GM12878 (cell line): Measurements from ENCODE around the gene UBE2L5. TPM values are rescaled to one million over a fixed set of nuclear protein-coding genes. Genes with fewer than 3 reads are reported as not detected.

Source experiments
- ATAC-seq: fragments of 200-7000 bp; cut with Tn5 transposase; 3 replicates; pipeline ENCODE4 v1.9.1; 2020; ENCODE audit warnings: mild to moderate bottlenecking, moderate library complexity
- BruUV-seq: library from RNA; stranded (reverse); fragments of 400-500 nt; replicated peaks from 2 replicates; lab custom pipeline; 2021; lab: Mats Ljungman, UMichigan
- CTCF ChIA-PET: fragments of 300-600 bp; sonication (Branson Sonifier 250); formaldehyde crosslinking; extraction: SDS; loops from one replicate; lab custom pipeline; 2021; ENCODE audit warnings: inconsistent platforms; lab: Yijun Ruan, JAX
- POLR2A ChIA-PET: fragments of 350-600 bp; formaldehyde crosslinking; extraction: SDS; loops from one replicate; lab custom pipeline; 2021; ENCODE audit warnings: inconsistent platforms; lab: Charles Lee
- RAD21 ChIA-PET: fragments of 300-600 bp; sonication (Branson Sonifier 250); formaldehyde crosslinking; loops from one replicate; lab custom pipeline; 2023; ENCODE audit warnings: antibody characterized with exemption; ENCODE audit not compliant: unreplicated experiment; lab: Charles Lee
- SMC1A ChIA-PET: fragments of 300-600 bp; sonication (Branson Sonifier 250); formaldehyde crosslinking; loops from one replicate; lab custom pipeline; 2023; ENCODE audit not compliant: unreplicated experiment, uncharacterized antibody; lab: Charles Lee
- DNase-seq: peaks from one replicate; pipeline ENCODE4 v3.0.0-alpha.2; 2011; ENCODE audit warnings: low read depth, low spot score
- FAIRE-seq: peaks from 3 replicates; lab custom pipeline; 2011; peaks lifted over from hg19 to GRCh38; lab: Jason Lieb, UNC
- H2AFZ ChIP-seq: 2 replicates; pipeline ENCODE4 v1.6.0; 2011; ENCODE audit warnings: low read depth, low read length, control low read depth; ENCODE audit not compliant: control insufficient read depth
- H3K27ac ChIP-seq: 2 replicates; pipeline ENCODE4 v1.5.1; 2011; ENCODE audit warnings: control low read depth; ENCODE audit not compliant: control insufficient read depth, insufficient read depth
- H3K27me3 ChIP-seq, 2 experiments: replicated peaks in 1 of 2; 2 replicates each; pipeline versions ENCODE4 v1.6.0 to v1.6.1; 2011; ENCODE audit warnings: low read length in 1 of 2; ENCODE audit not compliant: control insufficient read depth in 2 of 2, insufficient read depth in 2 of 2
- H3K36me3 ChIP-seq, 2 experiments: 2 replicates each; pipeline ENCODE4 v1.5.1; 2011; ENCODE audit warnings: low read length in 1 of 2; ENCODE audit not compliant: control insufficient read depth in 2 of 2, insufficient read depth in 2 of 2
- H3K4me1 ChIP-seq: 2 replicates; pipeline ENCODE4 v1.6.1; 2011; ENCODE audit warnings: mild to moderate bottlenecking, low read length, moderate library complexity, mixed read lengths; ENCODE audit not compliant: control insufficient read depth, insufficient read depth
- H3K4me2 ChIP-seq: 2 replicates; pipeline ENCODE4 v1.6.0; 2011; ENCODE audit warnings: control low read depth; ENCODE audit not compliant: control insufficient read depth, insufficient read depth
- H3K4me3 ChIP-seq: fragments of 200-600 bp; sonication (generic); 2 replicates; pipeline ENCODE4 v1.5.1; 2016
- H3K79me2 ChIP-seq: 2 replicates; pipeline ENCODE4 v1.6.0; 2011; ENCODE audit warnings: low read length; ENCODE audit not compliant: control insufficient read depth, insufficient read depth
- H3K9ac ChIP-seq: 2 replicates; pipeline ENCODE4 v1.8.0; 2011; ENCODE audit warnings: low read length, control low read depth, mixed read lengths; ENCODE audit not compliant: control insufficient read depth, insufficient read depth
- H3K9me3 ChIP-seq: replicated peaks from 3 replicates; pipeline ENCODE4 v1.5.1; 2011; ENCODE audit warnings: mild to moderate bottlenecking, low read length; ENCODE audit not compliant: control insufficient read depth, insufficient read depth
- H4K20me1 ChIP-seq: 2 replicates; pipeline ENCODE4 v1.6.0; 2011; ENCODE audit not compliant: control insufficient read depth, insufficient read depth
- CBFB ChIP-seq: IDR thresholded peaks from 2 replicates; pipeline ENCODE4 v1.6.1; 2016; ENCODE audit warnings: antibody characterized with exemption, low read depth
- CHD1 ChIP-seq: IDR thresholded peaks from 2 replicates; pipeline ENCODE4 v1.6.1; 2012; ENCODE audit warnings: low read depth, low read length, improper control_type of control experiment
- EP300 ChIP-seq, 2 experiments: fragments of 150-350 bp in 1 of 2; IDR thresholded peaks; 2 replicates each; pipeline ENCODE4 v1.6.1; 2011 to 2012; ENCODE audit warnings: low read depth in 2 of 2, low read length in 2 of 2, borderline replicate concordance in 1 of 2, improper control_type of control experiment in 1 of 2, inconsistent platforms in 1 of 2; ENCODE audit not compliant: control insufficient read depth in 1 of 2
- KLF5 ChIP-seq: fragments of 450-650 bp; IDR thresholded peaks from 2 replicates; pipeline ENCODE4 v1.6.1; 2014; ENCODE audit warnings: mild to moderate bottlenecking; ENCODE audit not compliant: partially characterized antibody
- MTA2 ChIP-seq: fragments of 450-650 bp; IDR thresholded peaks from 2 replicates; pipeline ENCODE4 v1.6.1; 2016; ENCODE audit warnings: low read depth, mild to moderate bottlenecking, moderate library complexity
- NFIC ChIP-seq: IDR thresholded peaks from 2 replicates; pipeline ENCODE4 v1.6.1; 2012; ENCODE audit warnings: low read depth, mild to moderate bottlenecking, inconsistent platforms, low read length, moderate library complexity
- NFYB ChIP-seq: IDR thresholded peaks from 2 replicates; pipeline ENCODE4 v1.6.1; 2011; ENCODE audit warnings: low read depth, mild to moderate bottlenecking, low read length, improper control_type of control experiment, moderate library complexity; ENCODE audit not compliant: insufficient read depth
- NR2F1 ChIP-seq: fragments of 450-650 bp; conservative IDR thresholded peaks from 2 replicates; pipeline ENCODE4 v1.6.1; 2017; ENCODE audit warnings: mild to moderate bottlenecking
- SIX5 ChIP-seq: IDR thresholded peaks from 2 replicates; pipeline ENCODE4 v1.6.1; 2011; ENCODE audit warnings: mild to moderate bottlenecking, low read depth, low read length, moderate library complexity; ENCODE audit not compliant: severe bottlenecking
- SMARCA5 ChIP-seq: fragments of 450-650 bp; IDR thresholded peaks from 2 replicates; pipeline ENCODE4 v1.6.1; 2017; ENCODE audit warnings: mild to moderate bottlenecking
- ZBED1 ChIP-seq: IDR thresholded peaks from 2 replicates; pipeline ENCODE4 v1.6.1; 2016; ENCODE audit warnings: borderline replicate concordance
- ZBTB11 ChIP-seq: fragments of 450-650 bp; formaldehyde crosslinking; IDR thresholded peaks from 2 replicates; pipeline ENCODE4 v1.5.0; 2022; ENCODE audit warnings: mild to moderate bottlenecking, missing genetic modification characterization
- ZZZ3 ChIP-seq: IDR thresholded peaks from 2 replicates; pipeline ENCODE4 v1.6.1; 2011; ENCODE audit warnings: low read depth; ENCODE audit not compliant: control insufficient read depth, insufficient read length
- WGBS: methylation state at CpG from one replicate; pipeline ENCODE4 v1.1.6; 2016; ENCODE audit warnings: low lambda C conversion rate; ENCODE audit not compliant: insufficient replicate concordance, insufficient coverage; ENCODE audit errors: missing lambda C conversion rate; 5-methylcytosine and 5-hydroxymethylcytosine counted together
- in situ Hi-C: fragments of 300-500 bp; cut with MboI; formaldehyde crosslinking; loops from 9 replicates; pipeline ENCODE4 v1.14.3; 2018; ENCODE audit warnings: mixed read lengths
- intact Hi-C: fragments of 100-400 bp; cut with micrococcal nuclease; formaldehyde crosslinking; loops from one replicate; pipeline ENCODE4 v1.14.2; 2022; ENCODE audit not compliant: unreplicated experiment
- polyA plus RNA-seq, 11 experiments: library from polyadenylated mRNA; depleted of rRNA in 4 of 11; unstranded in 6 of 11; stranded (reverse) in 5 of 11; fragments of >200 nt; fragmentation: Nextera tagmentation in 4 of 11; fragmentation: Illumina TruSeq in 1 of 11; extraction: Ambion mirVana in 4 of 11; extraction: Trizol in 1 of 11; gene quantifications; 1 replicate in 1 of 11; 2 replicates in 10 of 11; pipeline versions ENCODE4 v1.2.1 to v1.2.3, GENCODE V29; 2011 to 2016; ENCODE audit warnings: inconsistent platforms in 2 of 11, missing spikeins in 2 of 11, low read depth in 1 of 11
- total RNA-seq, 4 experiments: library from RNA; depleted of rRNA in 3 of 4; stranded (reverse); fragments of >200 nt in 3 of 4; fragmentation: Illumina TruSeq in 1 of 4; extraction: Trizol in 1 of 4; gene quantifications; 2 replicates each; pipeline versions ENCODE4 v1.2.1 to v1.2.3, GENCODE V29; 2013 to 2021
- TF ChIP-seq, protein P1 (sequence below): fragments of 450-650 bp; IDR thresholded peaks from 2 replicates; pipeline ENCODE4 v1.6.1; 2017; ENCODE audit warnings: low read depth, mild to moderate bottlenecking, moderate library complexity

Gene UBE2L5
- total and polyA plus RNA-seq, 10 of the 15 experiments (the other 5 are each of a cell fraction or from before 2014, with no cell fraction given), result 0.03 to 1.1 (median 0.19) TPM; not detected in 2

DNA sequence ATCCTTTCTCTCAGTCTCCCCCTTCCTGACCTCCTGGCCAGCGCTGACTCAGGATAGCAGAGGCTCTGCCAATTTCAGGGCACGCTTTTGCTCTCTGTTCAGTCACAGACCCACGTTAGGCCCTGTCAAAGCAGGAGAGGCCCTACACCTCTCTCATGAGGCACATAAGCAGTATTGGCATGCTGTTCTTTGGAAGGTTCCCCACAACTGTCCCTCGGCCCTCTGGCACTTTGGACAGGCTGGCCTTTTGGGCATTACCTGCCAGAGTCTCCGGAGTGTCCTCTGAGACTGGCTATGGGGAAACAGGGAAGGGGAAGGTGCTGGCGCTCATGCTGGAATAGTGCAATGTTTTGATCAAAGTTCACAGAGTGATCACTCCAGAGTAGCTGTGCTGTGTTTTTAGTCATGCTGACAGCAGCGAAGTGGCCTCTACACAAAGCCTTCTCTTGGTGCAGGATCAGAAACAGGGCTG, 23.7 kb upstream of the UBE2L5 start:
- POLR2A ChIA-PET, result no interaction called here
- H3K4me1 ChIP-seq, result peaks cover 7% of the 10 kb centered on the region
- no peak overlapping the region for H3K4me2 ChIP-seq
- H3K27ac ChIP-seq, result no peak overlapping the region
- BruUV-seq, result no TSS peak
- no peaks in the 10 kb centered on the region for H3K27me3 ChIP-seq
- SMC1A ChIA-PET, result interaction anchor here (1.9 to 12.8 kb wide), 2 partner anchors 8 to 26 kb away, joined by 5 to 143 read pairs; no protein-coding TSS in a partner anchor
- DNase-seq (no peak), FAIRE-seq (no peak), ATAC-seq (no peak)
- CTCF ChIA-PET, result interaction anchor here (1.4 kb wide), 1 partner anchor 267 kb away, joined by 3 read pairs; no protein-coding TSS in a partner anchor
- no peak overlapping the region for H3K9ac ChIP-seq
- TF ChIP-seq NFIC (no peak), MTA2 (no peak), CHD1 (no peak), ZZZ3 (no peak), SMARCA5 (no peak), CBFB (no peak), ZBTB11 (CRISPR knock-in tag) (no peak), SIX5 (no peak), KLF5 (no peak), ZBED1 (no peak), EP300 (IDR thresholded peaks at IDR 0.05; ENCODE audit: borderline replicate concordance in 1 of 2, control insufficient read depth in 1 of 2, low read depth in 2 of 2, low read length in 2 of 2) (no peak), NFYB (no peak), NR2F1 (no peak)
- TF ChIP-seq, protein P1, sequence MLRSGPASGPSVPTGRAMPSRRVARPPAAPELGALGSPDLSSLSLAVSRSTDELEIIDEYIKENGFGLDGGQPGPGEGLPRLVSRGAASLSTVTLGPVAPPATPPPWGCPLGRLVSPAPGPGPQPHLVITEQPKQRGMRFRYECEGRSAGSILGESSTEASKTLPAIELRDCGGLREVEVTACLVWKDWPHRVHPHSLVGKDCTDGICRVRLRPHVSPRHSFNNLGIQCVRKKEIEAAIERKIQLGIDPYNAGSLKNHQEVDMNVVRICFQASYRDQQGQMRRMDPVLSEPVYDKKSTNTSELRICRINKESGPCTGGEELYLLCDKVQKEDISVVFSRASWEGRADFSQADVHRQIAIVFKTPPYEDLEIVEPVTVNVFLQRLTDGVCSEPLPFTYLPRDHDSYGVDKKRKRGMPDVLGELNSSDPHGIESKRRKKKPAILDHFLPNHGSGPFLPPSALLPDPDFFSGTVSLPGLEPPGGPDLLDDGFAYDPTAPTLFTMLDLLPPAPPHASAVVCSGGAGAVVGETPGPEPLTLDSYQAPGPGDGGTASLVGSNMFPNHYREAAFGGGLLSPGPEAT, result no peak
- RAD21 ChIA-PET, result interaction anchor here (7.4 kb wide), 1 partner anchor 25 kb away, joined by 105 read pairs; no protein-coding TSS in a partner anchor
- no peaks in the 10 kb centered on the region for H3K36me3 ChIP-seq
- in situ Hi-C loops (no loop called here), intact Hi-C loops (no loop called here)
- no peaks in the 10 kb centered on the region for H3K79me2 ChIP-seq
- no peaks in the 10 kb centered on the region for H3K9me3 ChIP-seq
- no peaks in the 10 kb centered on the region for H4K20me1 ChIP-seq
- H2AFZ ChIP-seq, result no peak overlapping the region
- WGBS, result 73% methylated on average over 7 of the region's 7 CpGs
- H3K4me3 ChIP-seq, result no peak overlapping the region
